Hepatocyte (in vitro differentiated cells): Measurements from ENCODE around the gene MRFAP1L1.

Source experiments
- CTCF ChIP-seq: fragments of 200-600 bp; sonication (generic); IDR thresholded peaks from 2 replicates; pipeline ENCODE4 v1.5.1; 2016; ENCODE audit warnings: antibody characterized with exemption, mild to moderate bottlenecking; ENCODE audit not compliant: poor library complexity
- EZH2 ChIP-seq: fragments of 200-600 bp; sonication (generic); IDR thresholded peaks from 2 replicates; pipeline ENCODE4 v1.6.1; 2016; ENCODE audit warnings: antibody characterized with exemption, mild to moderate bottlenecking, borderline replicate concordance
- EZH2phosphoT487 ChIP-seq: fragments of 200-600 bp; sonication (generic); IDR thresholded peaks from one replicate; pipeline ENCODE4 v1.6.1; 2018; ENCODE audit warnings: antibody characterized with exemption, mild to moderate bottlenecking, low read depth, moderate library complexity; ENCODE audit not compliant: unreplicated experiment, severe bottlenecking

- TF ChIP-seq CTCF: no peak
- no peak for TF ChIP-seq EZH2
- no peak for TF ChIP-seq EZH2phosphoT487
Measured at GRCh38 chr4:6671648-6672047, 38.0 kb downstream of the MRFAP1L1 start.
